ENCODE data around the gene MAP3K12. TPM values are rescaled to one million over a fixed set of nuclear protein-coding genes. Genes with fewer than 3 reads are reported as not detected.
A peak's percentile ranks its signal among the peaks of the same experiment; 100 is the strongest.
"Not testable (repeated sequence)": the region's sequence is repeated elsewhere in the genome, so short reads cannot be mapped to it uniquely, and the experiment has no call there.

Gene MAP3K12, protein sequence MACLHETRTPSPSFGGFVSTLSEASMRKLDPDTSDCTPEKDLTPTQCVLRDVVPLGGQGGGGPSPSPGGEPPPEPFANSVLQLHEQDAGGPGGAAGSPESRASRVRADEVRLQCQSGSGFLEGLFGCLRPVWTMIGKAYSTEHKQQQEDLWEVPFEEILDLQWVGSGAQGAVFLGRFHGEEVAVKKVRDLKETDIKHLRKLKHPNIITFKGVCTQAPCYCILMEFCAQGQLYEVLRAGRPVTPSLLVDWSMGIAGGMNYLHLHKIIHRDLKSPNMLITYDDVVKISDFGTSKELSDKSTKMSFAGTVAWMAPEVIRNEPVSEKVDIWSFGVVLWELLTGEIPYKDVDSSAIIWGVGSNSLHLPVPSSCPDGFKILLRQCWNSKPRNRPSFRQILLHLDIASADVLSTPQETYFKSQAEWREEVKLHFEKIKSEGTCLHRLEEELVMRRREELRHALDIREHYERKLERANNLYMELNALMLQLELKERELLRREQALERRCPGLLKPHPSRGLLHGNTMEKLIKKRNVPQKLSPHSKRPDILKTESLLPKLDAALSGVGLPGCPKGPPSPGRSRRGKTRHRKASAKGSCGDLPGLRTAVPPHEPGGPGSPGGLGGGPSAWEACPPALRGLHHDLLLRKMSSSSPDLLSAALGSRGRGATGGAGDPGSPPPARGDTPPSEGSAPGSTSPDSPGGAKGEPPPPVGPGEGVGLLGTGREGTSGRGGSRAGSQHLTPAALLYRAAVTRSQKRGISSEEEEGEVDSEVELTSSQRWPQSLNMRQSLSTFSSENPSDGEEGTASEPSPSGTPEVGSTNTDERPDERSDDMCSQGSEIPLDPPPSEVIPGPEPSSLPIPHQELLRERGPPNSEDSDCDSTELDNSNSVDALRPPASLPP
- total RNA-seq: 30.9 TPM

DNA sequence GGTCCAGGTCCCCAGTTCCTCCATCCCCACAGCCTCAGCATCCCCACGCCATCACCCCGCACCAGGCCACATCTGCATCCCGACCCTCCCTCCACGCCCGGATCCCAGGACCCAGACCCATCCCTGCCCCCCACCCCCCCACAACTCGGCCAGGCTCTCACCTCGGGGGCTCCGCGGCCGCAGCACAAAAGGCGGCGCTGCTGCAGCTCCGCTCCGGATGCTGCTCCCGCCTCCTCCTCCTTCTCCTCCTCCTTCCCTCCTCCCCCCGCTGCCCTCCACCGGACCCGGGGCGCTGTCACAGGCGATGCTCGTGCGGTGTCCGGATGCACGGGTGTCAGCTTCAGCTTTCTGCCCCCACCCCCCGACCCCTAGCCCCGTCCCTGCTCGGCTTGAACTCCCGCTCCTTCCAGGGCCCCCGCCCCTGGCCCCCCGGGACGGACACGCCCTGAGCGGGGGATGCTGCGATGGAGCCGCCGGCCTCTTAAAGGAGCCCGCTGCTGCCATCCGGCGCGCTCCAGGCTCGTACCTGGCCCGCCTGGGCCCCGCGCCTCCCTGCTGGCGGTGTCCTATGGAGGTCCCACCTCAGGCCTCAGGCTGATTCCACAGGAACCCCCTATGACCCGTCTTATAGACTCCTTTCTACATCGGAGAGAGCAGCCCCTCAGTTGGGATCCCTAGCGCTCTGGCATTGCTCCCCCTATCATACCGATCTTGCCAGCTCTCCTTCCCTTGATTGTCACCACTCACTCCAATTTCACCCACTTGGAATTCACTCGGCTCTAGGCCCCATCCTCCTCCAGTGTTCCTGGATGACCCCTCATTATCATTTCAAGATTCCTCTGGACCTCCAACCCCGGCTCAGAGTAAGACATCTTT, at the start of gene MAP3K12:
Gene MAP3K12, minus strand, starts transcription at position 193 of the 876 bp plus-strand sequence. CDS start 12,067 bp downstream, outside the sequence.
- peak; percentile 63 for DNase-seq

DNA sequence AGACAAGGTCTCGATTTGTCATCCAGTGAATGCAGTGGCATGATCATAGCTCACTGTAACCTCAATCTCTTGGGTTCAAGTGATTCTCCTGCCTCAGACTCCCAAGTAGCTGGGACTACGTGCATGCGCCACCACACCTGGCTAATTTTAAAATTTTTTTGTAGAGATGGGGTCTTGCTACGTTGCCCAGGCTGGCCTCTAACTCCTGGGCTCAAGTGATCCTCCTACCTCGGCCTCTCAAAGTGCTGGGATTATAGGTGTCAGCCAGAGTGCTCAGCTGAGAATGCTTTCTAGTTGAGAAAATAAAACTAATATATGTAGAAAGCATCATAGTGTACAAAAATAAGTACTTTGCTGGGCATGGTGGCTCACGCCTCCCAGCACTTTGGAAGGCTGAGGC, 49.1 kb upstream of the MAP3K12 start:
- not testable (repeated sequence) for DNase-seq

DNA sequence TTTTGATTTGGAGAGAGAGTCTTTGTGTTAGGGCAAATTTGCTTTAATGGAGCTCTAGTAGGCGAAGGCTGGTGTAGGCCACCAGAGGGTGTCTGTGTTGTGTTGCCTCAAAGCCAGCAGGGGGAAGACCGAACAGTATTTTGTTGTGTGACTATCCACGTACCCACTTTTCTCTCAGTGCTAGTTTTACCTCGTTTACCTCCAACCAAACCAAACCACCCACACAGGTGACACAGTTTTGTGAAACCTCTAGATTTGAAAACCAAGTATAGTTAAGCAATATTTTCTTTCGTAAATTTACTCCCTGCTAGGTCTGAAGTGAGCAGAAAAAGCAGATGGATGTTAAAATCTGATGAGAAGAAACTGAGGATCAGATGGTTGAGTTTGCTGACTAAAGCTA, 44.3 kb upstream of the MAP3K12 start:
- DNase-seq: peak; percentile 9

DNA sequence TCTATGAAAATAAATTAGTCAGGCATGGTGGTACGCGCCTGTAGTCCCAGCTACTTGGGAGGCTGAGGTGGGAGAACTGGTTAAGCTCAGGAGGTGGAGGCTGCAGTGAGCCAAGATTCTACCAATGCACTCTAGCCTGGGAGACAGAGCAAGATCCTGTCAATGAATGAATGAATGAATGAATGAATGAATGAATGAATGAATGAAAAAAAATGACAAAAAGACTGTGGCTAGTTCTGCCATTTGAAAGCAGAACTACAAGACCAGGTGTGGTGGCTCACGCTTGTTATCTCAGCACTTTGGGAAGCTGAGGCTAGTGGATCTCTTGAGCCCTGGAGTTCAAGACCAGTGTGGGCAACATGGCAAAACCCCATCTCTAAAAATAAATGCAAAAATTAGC, 40.3 kb upstream of the MAP3K12 start:
- no peak for DNase-seq

DNA sequence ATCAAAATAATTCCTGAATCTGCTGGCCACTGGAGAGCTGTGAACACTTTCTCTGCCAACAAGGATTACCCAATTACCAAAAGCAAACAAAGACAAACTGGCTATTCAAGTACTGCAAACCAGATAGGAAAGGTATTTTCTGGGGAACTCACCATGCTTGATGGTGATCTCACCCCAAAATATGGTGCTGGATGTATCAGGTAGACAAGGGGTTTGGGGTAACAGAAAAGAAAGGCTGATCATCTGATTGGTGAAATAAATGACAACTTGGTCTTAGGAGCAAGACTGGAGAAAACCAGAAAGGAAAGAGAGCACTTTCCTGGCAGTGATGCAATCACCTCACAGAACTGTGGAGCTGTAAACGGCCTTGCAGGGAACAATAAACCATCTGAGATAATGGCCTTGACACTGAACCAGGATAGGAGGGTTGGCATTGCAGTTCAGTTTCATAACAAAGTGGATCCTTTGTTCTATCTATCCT, 39.0 kb upstream of the MAP3K12 start:
- no peak for DNase-seq

DNA sequence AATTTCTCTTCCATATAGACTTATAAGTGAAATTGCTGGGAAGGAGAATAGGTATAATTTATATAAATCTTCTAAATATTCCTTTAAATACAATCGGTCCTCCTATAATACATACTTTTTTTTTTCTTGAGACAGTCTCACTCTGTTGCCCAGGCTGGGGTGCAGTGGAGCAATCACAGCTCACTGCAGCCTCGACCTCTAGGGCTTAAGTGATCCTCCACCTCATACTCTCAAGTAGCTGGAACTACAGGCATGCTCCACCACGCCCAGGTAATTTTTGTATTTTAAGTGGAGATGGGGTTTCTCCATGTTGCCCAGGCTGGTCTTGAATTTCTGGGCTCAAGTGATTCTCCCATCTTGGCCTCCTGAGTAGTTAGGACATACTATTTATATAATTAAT, 37.7 kb upstream of the MAP3K12 start:
- no peak for DNase-seq

DNA sequence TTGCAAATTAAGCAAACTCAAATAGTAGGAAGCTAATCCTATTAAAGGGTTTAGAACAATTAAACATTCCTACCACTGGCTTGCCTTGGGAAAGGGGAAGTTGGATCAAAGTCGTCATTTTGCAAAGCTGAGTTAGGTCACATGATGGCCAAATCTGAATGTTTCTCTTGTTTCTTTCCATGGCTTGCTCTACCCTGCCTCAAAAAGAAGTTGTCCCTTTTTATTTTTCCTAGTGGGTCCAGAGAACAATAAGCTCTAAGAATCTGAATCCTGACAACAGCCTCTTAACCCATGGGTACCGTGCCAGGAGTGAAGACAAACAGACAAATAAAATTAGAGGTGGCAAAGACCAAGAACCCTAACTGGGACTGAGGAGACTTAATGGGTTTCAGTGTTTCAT, 34.2 kb upstream of the MAP3K12 start:
- no peak for DNase-seq

DNA sequence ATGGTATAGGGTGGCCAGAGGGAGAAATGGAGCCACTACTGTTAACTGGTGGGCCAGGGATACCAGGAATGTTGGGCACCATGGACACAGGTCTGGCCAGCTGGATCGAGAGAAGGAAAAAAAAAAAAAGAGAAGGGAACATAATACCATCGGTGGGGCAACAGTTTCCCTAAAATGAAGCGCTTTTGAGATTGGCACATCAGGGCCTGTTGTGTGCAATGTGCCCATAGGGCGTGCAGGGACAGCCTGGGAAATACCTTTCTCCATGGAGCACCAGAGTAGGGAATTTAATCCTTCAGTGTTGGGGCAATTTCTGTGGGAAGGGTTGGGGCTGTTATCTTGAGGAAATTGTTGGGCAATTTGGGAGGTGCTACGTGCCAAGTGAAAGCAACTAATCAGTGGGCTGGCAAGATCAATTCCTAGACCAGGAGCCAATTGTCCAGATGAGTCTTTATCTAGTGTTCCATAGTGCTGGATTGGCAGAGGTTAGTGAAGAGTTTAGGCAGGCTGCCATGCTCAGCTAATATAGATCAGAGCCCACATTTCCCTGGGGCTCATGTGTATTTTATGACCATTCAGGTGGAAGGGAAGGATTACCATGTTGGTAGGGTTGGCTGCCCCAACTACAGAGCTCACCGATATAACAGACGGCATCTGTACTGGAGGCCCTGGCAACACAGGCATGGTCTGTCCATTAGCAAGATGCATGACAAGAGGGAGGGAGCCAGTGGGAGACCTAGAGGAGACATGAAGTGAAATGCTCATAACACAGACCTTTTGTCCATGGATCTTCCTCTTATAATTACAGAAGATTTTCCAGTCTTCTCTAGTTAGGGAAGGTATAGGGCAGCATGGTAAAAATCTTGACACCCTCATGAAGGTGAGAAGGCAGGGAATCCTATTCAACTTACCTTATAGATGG, 33.5 kb upstream of the MAP3K12 start:
- no peak for DNase-seq

DNA sequence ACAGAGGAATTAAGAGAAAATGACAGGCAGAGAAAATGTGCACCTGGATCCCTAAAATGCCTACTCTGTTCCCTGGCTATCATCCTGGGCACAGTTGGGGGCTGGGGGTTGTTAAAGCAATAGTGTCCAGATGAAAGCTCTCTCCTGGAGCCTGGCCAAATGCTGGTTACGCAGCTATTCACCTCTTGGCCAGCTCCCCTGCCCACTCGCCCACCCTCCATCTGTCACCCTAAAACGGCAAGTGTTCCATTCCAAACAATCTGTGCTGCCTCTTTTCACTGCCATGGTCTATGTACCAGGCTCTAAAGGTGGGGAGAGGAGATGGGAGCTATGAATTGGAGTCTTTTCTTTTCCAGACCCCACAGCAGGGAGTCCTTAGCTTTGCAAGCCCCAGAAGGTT, 32.8 kb upstream of the MAP3K12 start:
- no peak for DNase-seq

DNA sequence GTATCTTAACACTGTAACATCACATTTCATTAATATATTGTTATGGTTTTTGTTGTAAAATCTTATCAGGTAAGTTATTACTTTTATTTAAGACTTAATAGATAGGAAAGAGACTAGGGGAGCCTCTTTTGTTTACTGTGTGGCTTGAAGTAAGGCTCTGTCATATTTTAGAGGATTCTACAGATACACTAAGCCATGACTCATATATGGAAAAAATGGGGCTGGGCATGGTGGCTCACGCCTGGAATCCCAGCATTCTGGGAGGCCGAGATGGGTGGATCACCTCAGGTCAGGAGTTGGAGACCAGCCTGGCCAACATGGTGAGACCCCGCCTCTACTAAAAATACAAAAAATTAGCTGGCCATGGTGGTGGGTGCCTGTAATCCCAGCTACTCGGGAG, 31.7 kb upstream of the MAP3K12 start:
- DNase-seq: no peak

DNA sequence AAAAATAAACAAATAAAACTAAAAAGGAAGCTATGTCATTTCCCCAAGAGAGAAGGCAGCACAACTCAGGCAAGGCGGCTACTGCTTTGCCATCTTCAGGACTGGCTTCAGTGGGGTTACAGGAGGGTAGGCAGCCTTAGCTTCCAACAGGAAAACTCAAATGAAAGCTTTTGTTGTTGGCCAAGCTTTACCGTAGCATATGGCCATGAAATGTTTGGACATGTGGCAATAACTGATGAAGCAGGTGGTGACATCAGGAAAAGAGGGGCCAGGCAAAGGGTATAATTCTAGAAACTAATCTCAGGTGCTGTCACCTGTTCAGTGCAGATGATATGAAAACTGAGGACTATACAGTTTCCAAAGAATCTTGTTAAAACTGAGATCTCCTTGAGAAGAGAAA, 30.8 kb upstream of the MAP3K12 start:
- DNase-seq: no peak

DNA sequence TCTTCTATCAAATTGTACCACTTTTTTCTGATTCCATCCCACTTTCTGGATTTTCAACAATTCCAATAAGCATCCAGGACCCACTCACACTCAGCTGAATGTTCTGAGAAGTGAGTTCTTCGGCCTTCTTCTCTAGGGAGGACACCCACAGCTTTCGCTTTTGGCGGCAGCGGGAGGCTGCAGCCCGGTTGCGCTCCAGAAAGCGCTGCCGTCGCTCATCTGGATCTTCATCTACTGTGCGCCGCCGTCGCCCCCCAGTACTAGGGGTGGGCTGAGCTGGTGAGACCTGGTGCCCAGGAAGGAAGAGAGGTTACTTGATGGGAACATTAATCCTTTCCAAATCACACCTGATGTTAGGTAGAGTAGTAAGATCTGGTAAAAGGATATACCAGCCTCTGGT, 25.2 kb upstream of the MAP3K12 start:
- no peak for DNase-seq

DNA sequence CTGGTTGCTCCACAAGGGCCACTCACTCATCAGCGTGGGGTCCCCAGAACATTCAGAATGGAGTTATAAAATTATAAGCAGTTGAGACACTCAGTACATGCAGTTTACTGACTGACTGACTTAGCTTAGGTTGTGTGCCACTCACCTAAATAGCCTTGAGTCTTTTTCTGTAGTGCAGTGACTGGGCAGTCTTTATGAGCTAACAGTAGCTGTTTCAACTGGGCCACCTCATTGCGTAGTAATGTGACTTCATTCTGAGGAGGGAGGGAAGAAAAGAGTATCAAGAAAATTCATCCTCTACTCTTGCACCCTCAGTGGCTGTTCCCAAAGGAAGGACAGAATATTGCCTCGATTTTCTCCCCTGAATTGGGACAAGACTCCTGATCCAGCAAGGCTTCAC, 23.9 kb upstream of the MAP3K12 start:
- DNase-seq: no peak

DNA sequence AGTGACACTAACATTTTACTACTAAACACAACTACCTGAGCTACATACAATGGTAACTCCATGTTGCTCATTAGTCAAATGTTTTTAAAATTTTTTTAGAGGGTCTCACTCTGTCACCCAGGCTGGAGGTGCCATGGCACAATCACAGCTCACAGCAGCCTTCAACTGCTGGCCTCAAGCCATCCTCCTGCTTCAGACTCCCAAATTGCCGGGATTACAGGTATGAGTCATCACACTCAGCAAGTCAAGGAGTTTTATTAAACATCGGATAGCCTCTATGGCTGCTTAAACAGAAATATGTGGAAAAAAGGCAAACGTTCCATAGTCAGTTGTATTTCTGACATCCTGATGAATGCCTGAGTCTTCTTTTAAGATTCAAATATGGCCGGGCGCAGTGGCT, 19.1 kb upstream of the MAP3K12 start:
- no peak for DNase-seq

DNA sequence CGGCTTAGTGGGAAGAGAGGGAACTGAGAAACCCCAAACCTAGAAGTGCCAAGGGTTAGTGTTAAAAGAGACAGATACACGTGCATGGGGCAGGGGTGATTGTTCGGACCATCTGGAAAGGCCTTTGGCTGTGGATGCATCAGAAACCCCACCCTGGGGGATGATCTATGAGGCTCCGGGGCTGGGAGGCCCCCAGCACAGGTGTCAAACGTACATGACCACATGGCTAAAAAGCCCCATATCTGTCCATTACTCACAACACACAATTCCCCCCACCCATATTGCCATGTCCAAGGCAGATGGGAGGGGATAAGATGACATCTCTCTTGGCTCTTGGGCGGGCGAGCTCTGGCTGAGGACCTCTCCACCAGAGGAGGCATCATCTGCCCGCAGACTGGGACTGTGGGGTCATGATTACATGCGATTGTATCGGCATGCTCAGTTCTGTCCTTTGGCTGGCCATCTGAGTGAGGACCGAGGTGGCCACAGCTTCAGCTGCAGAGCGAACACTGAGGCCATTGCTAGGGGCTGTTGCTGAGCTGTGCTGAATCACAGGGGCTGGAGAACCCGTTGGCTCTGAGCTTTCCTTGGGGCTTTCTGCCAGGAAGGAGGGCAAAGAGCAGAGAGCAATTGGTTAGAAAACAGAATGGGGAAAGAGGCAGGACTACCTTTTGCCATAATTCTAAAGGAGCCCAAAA, 17.6 kb upstream of the MAP3K12 start:
- DNase-seq: no peak

DNA sequence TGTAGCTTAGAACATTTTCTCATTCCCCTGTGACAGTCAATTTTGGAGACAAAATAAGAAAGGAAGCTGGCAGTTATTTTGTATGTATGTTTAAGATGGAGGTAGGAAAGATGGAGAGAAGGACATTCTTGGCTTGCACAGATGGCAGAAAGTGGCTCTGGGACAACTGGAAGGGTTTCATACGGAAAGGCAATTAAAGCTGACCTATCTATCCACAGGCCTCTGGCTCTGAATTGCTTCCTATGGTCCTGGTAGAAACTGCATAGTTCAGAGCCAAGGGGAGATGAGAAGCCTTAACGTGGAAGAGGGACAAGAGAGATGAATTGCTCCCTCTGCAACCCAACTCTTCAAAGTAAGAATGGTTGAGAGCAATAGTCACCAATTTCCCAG, 16.0 kb upstream of the MAP3K12 start:
- DNase-seq: no peak

DNA sequence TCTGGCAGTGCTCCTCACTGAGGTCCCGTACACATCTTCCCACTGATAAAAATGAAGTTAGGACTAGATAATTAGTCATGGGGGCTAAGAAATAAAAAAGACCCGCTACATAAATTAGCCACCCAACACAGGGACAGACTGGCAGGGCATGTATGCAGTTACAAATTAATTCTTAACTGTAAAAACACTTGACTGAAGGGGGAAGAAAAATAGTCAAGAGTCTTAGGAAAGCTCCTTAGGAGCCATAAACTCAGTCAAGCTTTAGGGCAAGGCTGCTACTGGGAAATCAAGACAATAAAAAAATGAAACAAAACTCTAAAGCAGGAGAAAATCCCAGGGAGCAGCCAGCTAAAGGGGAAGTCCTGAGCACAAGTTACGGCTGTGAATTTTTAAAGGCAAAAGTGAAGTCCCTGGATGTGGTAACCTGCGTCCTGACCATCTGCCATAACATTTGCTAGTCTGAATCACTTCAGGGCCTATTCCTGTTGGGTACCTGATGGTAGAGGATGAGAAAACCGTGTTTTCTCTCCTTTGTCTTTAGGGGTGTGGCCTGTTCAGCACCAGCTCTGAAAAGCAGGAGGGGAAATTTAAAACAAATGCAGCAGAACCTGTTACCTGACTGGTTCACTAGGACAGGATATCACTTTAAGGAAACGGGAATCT, 15.5 kb upstream of the MAP3K12 start:
- DNase-seq: no peak

DNA sequence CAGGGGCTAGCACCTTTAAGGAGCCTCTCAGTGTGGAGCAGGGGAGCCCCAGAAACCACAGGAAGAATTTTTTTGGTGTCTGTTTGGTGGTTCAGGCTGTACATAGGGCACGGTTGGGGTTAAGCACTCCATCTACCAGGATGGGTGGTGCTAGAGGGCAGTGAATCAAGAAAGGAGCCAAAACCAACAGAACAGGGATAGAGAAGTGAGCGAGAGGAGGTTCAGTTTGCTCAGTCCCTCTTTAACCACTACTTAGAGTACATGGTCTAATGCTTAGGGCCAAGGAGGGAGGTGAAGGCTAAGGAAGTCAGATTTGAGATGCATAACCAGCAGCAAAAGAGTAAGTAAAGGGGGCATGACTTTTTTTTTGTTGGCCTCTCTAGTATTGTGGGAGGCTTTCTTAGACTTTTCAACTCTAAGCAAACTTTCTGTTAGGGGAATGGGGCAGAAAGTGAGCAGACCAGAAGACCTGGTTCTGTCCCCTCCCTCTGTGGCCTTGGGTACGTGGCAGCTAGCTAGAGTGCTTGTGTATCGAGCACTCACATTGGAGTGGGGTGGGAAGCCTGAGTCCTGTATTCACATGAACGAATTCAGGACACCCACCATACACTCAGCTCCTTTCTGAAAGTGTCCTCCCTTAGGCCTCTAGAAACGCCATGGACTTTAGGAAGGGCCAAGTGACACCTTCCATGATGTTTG, 14.6 kb upstream of the MAP3K12 start:
- DNase-seq: no peak

DNA sequence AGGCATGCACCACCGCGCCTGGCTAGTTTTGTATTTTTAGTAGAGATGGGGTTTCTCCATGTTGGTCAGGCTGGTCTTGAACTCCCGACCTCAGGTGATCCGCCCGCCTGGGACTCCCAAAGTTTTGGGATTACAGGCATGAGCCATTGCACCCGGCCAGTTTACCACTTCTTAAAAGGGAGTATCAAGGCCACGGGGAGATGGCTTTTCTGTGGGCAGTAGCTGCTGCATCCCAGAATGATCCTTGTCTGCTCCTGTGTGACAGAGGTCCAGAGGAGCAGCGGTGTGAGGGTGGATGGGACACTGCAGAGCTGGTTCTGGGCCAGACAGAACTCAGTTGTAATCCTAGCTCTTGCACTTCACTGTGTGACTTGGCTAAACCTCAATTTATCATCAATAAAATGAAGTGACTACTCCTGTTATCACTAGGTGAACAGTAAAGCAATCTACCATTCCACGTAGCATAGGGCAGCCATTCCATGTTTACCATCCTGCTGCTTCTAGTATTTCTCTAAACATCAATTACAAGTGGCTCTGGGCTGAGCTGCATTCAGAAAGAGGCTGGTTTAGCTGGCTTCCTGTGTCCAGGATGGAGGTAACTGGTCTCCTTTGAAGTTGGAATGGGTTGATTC, 11.0 kb upstream of the MAP3K12 start:
- no peak for DNase-seq

All from occipital lobe (tissue), 2 donors.